ENCODE data around the gene CEP85L. TPM values are rescaled to one million over a fixed set of nuclear protein-coding genes. Genes with fewer than 3 reads are reported as not detected.

Gene CEP85L
- total and polyA plus RNA-seq, 2 of the 13 experiments (the other 11 are each of a cell fraction or from before 2014, with no cell fraction given): 0.44 to 1.7 TPM

DNA sequence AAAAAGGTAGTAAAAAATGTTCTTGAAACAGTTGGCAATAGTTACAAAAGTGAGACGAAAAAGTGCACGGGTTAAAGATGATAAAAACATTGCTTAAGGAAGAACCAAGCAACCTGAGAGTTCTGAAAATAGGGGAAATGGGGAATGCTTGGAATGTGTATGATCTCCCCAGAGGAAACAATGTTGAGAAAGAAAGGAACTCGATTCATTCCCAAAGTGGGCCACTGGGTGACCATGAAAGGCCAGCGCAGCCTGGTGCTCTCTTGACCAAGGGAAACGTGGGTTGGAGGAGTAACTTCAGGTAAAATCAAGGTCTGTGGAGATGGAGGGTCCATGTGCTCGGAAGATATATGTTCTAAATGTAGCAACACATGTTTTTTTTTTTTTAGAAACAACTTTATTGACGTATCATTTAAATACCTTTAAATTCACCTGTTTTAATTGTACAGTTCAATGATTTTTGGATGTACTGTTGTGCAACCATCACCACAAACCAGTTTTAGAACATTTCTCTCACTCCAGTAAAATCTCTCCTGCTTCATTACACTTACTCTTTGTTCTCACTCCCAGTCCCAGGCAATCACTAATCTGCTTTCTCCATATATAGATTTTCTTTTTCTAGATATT is 34.5 kb upstream of the CEP85L start:
- Histone ChIP-seq H3K9ac (ENCODE audit: insufficient read depth, low read depth, low read length) (no peak overlapping the region), H3K36me3 (replicated peaks in 1 of 2; ENCODE audit: control insufficient read depth in 1 of 2, insufficient read depth in 2 of 2, low read length in 2 of 2) (no peaks in the 10 kb centered on the region), H3K79me2 (ENCODE audit: insufficient read depth, low read length) (no peaks in the 10 kb centered on the region), H3K27ac (ENCODE audit: extremely low read length, insufficient read depth, low read length) (no peak overlapping the region), H4K20me1 (ENCODE audit: insufficient read depth, low read length) (no peaks in the 10 kb centered on the region), H3K9me3 (ENCODE audit: low read length) (no peaks in the 10 kb centered on the region), H2AFZ (ENCODE audit: low read length) (no peak overlapping the region), H3K4me1 (ENCODE audit: insufficient read depth, low read length) (no peaks in the 10 kb centered on the region), H3K4me3 (replicated peaks in 1 of 3; ENCODE audit: insufficient read depth in 1 of 3, low read depth in 2 of 3, low read length in 3 of 3) (no peak overlapping the region), H3K4me2 (ENCODE audit: low read depth, low read length) (no peak overlapping the region), H3K27me3 (ENCODE audit: control insufficient read depth in 1 of 2, insufficient read depth in 2 of 2, low read length in 2 of 2) (no peaks in the 10 kb centered on the region)
- no TSS peak for BruUV-seq (replicated peaks)
- ATAC-seq (no peak), DNase-seq (ENCODE audit: low spot score) (no peak), FAIRE-seq (no peak)
- ChIA-PET CTCF (ENCODE audit: low intra/inter-chr PET ratio, low total read pairs) (no interaction called here), POLR2A (no interaction called here)
- intact Hi-C loops (cut with micrococcal nuclease; ENCODE audit: unreplicated experiment): no loop called here
- in situ Hi-C loops (cut with HindIII; ENCODE audit: extremely low pct_ligation_motif_present, low pct_unique_long_range_greater_than_20kb): no loop called here
- WGBS (ENCODE audit: low lambda C conversion rate): 9% methylated on average over 7 of the region's 7 CpGs
- TF ChIP-seq ZBTB42 (CRISPR knock-in tag; IDR thresholded peaks at IDR 0.05) (no peak), JDP2 (CRISPR knock-in tag; IDR thresholded peaks at IDR 0.05; ENCODE audit: borderline replicate concordance) (no peak), ZNF296 (CRISPR knock-in tag; conservative IDR thresholded peaks at IDR 0.05) (no peak), CBX1 (IDR thresholded peaks at IDR 0.05; ENCODE audit: low read depth) (no peak), ZEB1 (IDR thresholded peaks at IDR 0.05; ENCODE audit: insufficient replicate concordance, low read depth) (no peak), TGIF2 (CRISPR knock-in tag; IDR thresholded peaks at IDR 0.05) (no peak)
- TF ChIP-seq, protein P1, sequence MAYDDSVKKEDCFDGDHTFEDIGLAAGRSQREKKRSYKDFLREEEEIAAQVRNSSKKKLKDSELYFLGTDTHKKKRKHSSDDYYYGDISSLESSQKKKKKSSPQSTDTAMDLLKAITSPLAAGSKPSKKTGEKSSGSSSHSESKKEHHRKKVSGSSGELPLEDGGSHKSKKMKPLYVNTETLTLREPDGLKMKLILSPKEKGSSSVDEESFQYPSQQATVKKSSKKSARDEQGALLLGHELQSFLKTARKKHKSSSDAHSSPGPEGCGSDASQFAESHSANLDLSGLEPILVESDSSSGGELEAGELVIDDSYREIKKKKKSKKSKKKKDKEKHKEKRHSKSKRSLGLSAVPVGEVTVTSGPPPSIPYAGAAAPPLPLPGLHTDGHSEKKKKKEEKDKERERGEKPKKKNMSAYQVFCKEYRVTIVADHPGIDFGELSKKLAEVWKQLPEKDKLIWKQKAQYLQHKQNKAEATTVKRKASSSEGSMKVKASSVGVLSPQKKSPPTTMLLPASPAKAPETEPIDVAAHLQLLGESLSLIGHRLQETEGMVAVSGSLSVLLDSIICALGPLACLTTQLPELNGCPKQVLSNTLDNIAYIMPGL (CRISPR knock-in tag; IDR thresholded peaks at IDR 0.05; ENCODE audit: borderline replicate concordance in 1 of 2, low read depth in 1 of 2): no peak
- TF ChIP-seq, protein P2, sequence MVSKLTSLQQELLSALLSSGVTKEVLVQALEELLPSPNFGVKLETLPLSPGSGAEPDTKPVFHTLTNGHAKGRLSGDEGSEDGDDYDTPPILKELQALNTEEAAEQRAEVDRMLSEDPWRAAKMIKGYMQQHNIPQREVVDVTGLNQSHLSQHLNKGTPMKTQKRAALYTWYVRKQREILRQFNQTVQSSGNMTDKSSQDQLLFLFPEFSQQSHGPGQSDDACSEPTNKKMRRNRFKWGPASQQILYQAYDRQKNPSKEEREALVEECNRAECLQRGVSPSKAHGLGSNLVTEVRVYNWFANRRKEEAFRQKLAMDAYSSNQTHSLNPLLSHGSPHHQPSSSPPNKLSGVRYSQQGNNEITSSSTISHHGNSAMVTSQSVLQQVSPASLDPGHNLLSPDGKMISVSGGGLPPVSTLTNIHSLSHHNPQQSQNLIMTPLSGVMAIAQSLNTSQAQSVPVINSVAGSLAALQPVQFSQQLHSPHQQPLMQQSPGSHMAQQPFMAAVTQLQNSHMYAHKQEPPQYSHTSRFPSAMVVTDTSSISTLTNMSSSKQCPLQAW (CRISPR knock-in tag; IDR thresholded peaks at IDR 0.05): no peak
- TF ChIP-seq, protein P3, sequence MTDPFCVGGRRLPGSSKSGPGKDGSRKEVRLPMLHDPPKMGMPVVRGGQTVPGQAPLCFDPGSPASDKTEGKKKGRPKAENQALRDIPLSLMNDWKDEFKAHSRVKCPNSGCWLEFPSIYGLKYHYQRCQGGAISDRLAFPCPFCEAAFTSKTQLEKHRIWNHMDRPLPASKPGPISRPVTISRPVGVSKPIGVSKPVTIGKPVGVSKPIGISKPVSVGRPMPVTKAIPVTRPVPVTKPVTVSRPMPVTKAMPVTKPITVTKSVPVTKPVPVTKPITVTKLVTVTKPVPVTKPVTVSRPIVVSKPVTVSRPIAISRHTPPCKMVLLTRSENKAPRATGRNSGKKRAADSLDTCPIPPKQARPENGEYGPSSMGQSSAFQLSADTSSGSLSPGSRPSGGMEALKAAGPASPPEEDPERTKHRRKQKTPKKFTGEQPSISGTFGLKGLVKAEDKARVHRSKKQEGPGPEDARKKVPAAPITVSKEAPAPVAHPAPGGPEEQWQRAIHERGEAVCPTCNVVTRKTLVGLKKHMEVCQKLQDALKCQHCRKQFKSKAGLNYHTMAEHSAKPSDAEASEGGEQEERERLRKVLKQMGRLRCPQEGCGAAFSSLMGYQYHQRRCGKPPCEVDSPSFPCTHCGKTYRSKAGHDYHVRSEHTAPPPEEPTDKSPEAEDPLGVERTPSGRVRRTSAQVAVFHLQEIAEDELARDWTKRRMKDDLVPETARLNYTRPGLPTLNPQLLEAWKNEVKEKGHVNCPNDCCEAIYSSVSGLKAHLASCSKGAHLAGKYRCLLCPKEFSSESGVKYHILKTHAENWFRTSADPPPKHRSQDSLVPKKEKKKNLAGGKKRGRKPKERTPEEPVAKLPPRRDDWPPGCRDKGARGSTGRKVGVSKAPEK (CRISPR knock-in tag; IDR thresholded peaks at IDR 0.05; ENCODE audit: borderline replicate concordance): no peak
- TF ChIP-seq, protein P4, sequence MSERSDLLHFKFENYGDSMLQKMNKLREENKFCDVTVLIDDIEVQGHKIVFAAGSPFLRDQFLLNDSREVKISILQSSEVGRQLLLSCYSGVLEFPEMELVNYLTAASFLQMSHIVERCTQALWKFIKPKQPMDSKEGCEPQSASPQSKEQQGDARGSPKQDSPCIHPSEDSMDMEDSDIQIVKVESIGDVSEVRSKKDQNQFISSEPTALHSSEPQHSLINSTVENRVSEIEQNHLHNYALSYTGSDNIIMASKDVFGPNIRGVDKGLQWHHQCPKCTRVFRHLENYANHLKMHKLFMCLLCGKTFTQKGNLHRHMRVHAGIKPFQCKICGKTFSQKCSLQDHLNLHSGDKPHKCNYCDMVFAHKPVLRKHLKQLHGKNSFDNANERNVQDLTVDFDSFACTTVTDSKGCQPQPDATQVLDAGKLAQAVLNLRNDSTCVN (CRISPR knock-in tag; IDR thresholded peaks at IDR 0.05; ENCODE audit: borderline replicate concordance): no peak
- TF ChIP-seq, protein P5, sequence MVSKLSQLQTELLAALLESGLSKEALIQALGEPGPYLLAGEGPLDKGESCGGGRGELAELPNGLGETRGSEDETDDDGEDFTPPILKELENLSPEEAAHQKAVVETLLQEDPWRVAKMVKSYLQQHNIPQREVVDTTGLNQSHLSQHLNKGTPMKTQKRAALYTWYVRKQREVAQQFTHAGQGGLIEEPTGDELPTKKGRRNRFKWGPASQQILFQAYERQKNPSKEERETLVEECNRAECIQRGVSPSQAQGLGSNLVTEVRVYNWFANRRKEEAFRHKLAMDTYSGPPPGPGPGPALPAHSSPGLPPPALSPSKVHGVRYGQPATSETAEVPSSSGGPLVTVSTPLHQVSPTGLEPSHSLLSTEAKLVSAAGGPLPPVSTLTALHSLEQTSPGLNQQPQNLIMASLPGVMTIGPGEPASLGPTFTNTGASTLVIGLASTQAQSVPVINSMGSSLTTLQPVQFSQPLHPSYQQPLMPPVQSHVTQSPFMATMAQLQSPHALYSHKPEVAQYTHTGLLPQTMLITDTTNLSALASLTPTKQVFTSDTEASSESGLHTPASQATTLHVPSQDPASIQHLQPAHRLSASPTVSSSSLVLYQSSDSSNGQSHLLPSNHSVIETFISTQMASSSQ (IDR thresholded peaks at IDR 0.05; ENCODE audit: low read depth): no peak
- TF ChIP-seq, protein P5 (CRISPR knock-in tag; IDR thresholded peaks at IDR 0.05; ENCODE audit: borderline replicate concordance): no peak

Measured in HepG2 (cell line).